ENCODE data around the gene ACTR3C. TPM values are rescaled to one million over a fixed set of nuclear protein-coding genes. Genes with fewer than 3 reads are reported as not detected.

ACTR3C gene
- total and polyA plus RNA-seq, 10 of the 15 experiments (the other 5 are each of a cell fraction or from before 2014, with no cell fraction given), result 2.0 to 10.2 (median 6.3) TPM

DNA sequence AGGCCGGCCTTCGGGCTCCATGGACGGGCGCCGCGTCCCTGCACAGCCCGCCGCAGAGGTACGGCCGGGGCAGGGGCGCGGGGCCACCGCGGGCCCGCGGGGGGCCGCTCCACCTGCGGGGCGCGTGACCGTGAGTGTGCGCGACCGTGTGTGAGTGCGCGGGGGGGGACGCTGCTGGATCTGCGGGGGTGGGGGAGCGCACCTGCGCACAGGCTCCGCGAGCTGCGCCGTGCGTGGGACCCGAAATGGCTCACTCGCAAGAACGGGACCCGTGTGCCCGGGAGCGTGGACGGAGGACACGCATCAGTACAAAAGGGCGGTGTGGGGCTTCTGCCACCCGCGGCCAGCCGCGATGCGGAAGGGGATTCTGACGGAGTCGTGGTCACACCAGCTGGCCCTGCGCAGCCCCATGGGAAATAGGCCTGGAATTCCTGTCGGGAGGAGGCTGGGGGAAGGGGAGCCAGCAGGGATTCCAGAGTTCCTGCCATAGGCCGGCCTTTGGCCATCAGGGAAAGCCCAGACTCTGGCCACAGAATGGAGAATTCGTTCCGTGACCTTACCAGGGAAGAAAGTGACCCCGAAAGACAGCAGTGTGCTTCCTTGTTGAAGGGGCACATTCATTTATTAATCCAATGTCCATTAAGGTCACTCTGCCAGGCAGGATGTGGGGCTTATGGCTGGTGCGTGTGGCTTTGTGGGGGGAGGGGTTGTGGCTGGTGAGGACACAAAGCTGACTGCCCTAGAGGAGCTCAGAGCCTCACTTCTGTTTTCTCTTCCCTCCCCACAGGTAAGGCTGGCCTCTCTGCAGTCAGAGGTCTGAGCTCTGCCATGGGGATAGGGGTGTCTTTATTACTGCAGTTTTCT, 45.8 kb upstream of the ACTR3C start (continued):
- TF ChIP-seq MEF2A (IDR thresholded peaks at IDR 0.05; ENCODE audit: insufficient read depth, low read depth, low read length) (no peak), CHD1 (IDR thresholded peaks at IDR 0.05; ENCODE audit: low read depth, low read length) (peak; percentile 83; the same call in 1 of the 2 replicates), DPF2 (IDR thresholded peaks at IDR 0.05) (peak; percentile 66), YBX1 (IDR thresholded peaks at IDR 0.05) (no peak), ZNF622 (IDR thresholded peaks at IDR 0.05) (no peak), BMI1 (IDR thresholded peaks at IDR 0.05; ENCODE audit: borderline replicate concordance) (no peak), RCOR1 (conservative IDR thresholded peaks at IDR 0.05; ENCODE audit: low read depth, low read length) (no peak), ESRRA (IDR thresholded peaks at IDR 0.05; ENCODE audit: low read length) (no peak), CBX5 (IDR thresholded peaks at IDR 0.05; ENCODE audit: low read depth) (no peak), RFX5 (IDR thresholded peaks at IDR 0.05; ENCODE audit: low read depth, low read length) (no peak), TCF12 (IDR thresholded peaks at IDR 0.05; ENCODE audit: low read depth, low read length) (0 out of 2 replicates have a peak, but pooled peaks have one; percentile 16), IKZF2 (IDR thresholded peaks at IDR 0.05) (peak; percentile 73 to 74; a peak in 2 of 4 replicates), JUND (IDR thresholded peaks at IDR 0.05; ENCODE audit: low read depth, low read length) (no peak), NFYA (IDR thresholded peaks at IDR 0.05; ENCODE audit: borderline replicate concordance, low read depth, low read length) (no peak)
- TF ChIP-seq, protein P1, sequence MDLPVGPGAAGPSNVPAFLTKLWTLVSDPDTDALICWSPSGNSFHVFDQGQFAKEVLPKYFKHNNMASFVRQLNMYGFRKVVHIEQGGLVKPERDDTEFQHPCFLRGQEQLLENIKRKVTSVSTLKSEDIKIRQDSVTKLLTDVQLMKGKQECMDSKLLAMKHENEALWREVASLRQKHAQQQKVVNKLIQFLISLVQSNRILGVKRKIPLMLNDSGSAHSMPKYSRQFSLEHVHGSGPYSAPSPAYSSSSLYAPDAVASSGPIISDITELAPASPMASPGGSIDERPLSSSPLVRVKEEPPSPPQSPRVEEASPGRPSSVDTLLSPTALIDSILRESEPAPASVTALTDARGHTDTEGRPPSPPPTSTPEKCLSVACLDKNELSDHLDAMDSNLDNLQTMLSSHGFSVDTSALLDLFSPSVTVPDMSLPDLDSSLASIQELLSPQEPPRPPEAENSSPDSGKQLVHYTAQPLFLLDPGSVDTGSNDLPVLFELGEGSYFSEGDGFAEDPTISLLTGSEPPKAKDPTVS (IDR thresholded peaks at IDR 0.05; ENCODE audit: low read depth, low read length), result no peak
- TF ChIP-seq, protein P2, sequence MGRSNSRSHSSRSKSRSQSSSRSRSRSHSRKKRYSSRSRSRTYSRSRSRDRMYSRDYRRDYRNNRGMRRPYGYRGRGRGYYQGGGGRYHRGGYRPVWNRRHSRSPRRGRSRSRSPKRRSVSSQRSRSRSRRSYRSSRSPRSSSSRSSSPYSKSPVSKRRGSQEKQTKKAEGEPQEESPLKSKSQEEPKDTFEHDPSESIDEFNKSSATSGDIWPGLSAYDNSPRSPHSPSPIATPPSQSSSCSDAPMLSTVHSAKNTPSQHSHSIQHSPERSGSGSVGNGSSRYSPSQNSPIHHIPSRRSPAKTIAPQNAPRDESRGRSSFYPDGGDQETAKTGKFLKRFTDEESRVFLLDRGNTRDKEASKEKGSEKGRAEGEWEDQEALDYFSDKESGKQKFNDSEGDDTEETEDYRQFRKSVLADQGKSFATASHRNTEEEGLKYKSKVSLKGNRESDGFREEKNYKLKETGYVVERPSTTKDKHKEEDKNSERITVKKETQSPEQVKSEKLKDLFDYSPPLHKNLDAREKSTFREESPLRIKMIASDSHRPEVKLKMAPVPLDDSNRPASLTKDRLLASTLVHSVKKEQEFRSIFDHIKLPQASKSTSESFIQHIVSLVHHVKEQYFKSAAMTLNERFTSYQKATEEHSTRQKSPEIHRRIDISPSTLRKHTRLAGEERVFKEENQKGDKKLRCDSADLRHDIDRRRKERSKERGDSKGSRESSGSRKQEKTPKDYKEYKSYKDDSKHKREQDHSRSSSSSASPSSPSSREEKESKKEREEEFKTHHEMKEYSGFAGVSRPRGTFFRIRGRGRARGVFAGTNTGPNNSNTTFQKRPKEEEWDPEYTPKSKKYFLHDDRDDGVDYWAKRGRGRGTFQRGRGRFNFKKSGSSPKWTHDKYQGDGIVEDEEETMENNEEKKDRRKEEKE (IDR thresholded peaks at IDR 0.05), result 0 out of 2 replicates have a peak, but pooled peaks have one; percentile 30
- TF ChIP-seq, protein P3, sequence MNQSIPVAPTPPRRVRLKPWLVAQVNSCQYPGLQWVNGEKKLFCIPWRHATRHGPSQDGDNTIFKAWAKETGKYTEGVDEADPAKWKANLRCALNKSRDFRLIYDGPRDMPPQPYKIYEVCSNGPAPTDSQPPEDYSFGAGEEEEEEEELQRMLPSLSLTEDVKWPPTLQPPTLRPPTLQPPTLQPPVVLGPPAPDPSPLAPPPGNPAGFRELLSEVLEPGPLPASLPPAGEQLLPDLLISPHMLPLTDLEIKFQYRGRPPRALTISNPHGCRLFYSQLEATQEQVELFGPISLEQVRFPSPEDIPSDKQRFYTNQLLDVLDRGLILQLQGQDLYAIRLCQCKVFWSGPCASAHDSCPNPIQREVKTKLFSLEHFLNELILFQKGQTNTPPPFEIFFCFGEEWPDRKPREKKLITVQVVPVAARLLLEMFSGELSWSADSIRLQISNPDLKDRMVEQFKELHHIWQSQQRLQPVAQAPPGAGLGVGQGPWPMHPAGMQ (IDR thresholded peaks at IDR 0.05; ENCODE audit: borderline replicate concordance), result no peak
- TF ChIP-seq, protein P4, sequence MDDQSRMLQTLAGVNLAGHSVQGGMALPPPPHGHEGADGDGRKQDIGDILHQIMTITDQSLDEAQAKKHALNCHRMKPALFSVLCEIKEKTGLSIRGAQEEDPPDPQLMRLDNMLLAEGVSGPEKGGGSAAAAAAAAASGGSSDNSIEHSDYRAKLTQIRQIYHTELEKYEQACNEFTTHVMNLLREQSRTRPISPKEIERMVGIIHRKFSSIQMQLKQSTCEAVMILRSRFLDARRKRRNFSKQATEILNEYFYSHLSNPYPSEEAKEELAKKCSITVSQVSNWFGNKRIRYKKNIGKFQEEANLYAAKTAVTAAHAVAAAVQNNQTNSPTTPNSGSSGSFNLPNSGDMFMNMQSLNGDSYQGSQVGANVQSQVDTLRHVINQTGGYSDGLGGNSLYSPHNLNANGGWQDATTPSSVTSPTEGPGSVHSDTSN (IDR thresholded peaks at IDR 0.05; ENCODE audit: insufficient replicate concordance, low read depth, low read length), result no peak
- TF ChIP-seq, protein P5, sequence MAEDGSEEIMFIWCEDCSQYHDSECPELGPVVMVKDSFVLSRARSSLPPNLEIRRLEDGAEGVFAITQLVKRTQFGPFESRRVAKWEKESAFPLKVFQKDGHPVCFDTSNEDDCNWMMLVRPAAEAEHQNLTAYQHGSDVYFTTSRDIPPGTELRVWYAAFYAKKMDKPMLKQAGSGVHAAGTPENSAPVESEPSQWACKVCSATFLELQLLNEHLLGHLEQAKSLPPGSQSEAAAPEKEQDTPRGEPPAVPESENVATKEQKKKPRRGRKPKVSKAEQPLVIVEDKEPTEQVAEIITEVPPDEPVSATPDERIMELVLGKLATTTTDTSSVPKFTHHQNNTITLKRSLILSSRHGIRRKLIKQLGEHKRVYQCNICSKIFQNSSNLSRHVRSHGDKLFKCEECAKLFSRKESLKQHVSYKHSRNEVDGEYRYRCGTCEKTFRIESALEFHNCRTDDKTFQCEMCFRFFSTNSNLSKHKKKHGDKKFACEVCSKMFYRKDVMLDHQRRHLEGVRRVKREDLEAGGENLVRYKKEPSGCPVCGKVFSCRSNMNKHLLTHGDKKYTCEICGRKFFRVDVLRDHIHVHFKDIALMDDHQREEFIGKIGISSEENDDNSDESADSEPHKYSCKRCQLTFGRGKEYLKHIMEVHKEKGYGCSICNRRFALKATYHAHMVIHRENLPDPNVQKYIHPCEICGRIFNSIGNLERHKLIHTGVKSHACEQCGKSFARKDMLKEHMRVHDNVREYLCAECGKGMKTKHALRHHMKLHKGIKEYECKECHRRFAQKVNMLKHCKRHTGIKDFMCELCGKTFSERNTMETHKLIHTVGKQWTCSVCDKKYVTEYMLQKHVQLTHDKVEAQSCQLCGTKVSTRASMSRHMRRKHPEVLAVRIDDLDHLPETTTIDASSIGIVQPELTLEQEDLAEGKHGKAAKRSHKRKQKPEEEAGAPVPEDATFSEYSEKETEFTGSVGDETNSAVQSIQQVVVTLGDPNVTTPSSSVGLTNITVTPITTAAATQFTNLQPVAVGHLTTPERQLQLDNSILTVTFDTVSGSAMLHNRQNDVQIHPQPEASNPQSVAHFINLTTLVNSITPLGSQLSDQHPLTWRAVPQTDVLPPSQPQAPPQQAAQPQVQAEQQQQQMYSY (CRISPR knock-in tag; IDR thresholded peaks at IDR 0.05), result no peak
